ENCODE measurements around the gene LIFR. TPM values are rescaled to one million over a fixed set of nuclear protein-coding genes. Genes with fewer than 3 reads are reported as not detected.

The LIFR gene
- total RNA-seq, 1 experiment from 2014 or later = 7.8 TPM

- Histone ChIP-seq H4K91ac (ENCODE audit: insufficient read length, low read depth, low read length) (no peak overlapping the region), H2AK5ac (ENCODE audit: insufficient read length, low read length) (no peak overlapping the region), H4K8ac (replicated peaks; ENCODE audit: insufficient read length, low read depth, low read length) (no peak overlapping the region), H3K79me1 (ENCODE audit: insufficient read depth, low read depth, low read length, poor library complexity, severe bottlenecking) (no peaks in the 10 kb centered on the region), H3K9ac (ENCODE audit: extremely low read depth, insufficient read length, low read length) (no peak overlapping the region), H3K9me3 (ENCODE audit: control insufficient read depth, low read depth, low read length) (no peaks in the 10 kb centered on the region), H2AFZ (ENCODE audit: low read length) (no peak overlapping the region), H3K27me3 (ENCODE audit: insufficient read depth, low read length) (no peaks in the 10 kb centered on the region), H2BK5ac (ENCODE audit: insufficient read length, low read length) (no peak overlapping the region), H3T11ph (ENCODE audit: low read length) (no peak overlapping the region), H2BK20ac (ENCODE audit: low read depth, low read length, poor library complexity, severe bottlenecking) (no peak overlapping the region), H3K4me1 (ENCODE audit: insufficient read depth, low read length) (no peaks in the 10 kb centered on the region; the same call in 1 of the 2 replicates), H3K79me2 (ENCODE audit: insufficient read depth, low read length) (no peaks in the 10 kb centered on the region), H3K56ac (ENCODE audit: insufficient read length, low read depth, low read length) (no peak overlapping the region), H2BK12ac (ENCODE audit: insufficient read length, low read depth, low read length) (no peak overlapping the region), H3K4me2 (ENCODE audit: insufficient read depth, insufficient read length, low read length) (no peak overlapping the region), H3K14ac (ENCODE audit: insufficient read depth, low read length) (no peak overlapping the region), H3K27ac (ENCODE audit: insufficient read length, low read depth, low read length) (no peak overlapping the region), H3K4ac (ENCODE audit: low read depth, low read length) (no peak overlapping the region), H3K18ac (ENCODE audit: insufficient read length, low read depth, low read length) (no peak overlapping the region), H4K5ac (ENCODE audit: insufficient read length, low read depth, low read length) (no peak overlapping the region), H2BK15ac (ENCODE audit: low read depth, low read length) (no peak overlapping the region), H2BK120ac (ENCODE audit: low read depth, low read length, poor library complexity, severe bottlenecking) (no peak overlapping the region), H3K23ac (ENCODE audit: insufficient read length, low read depth, low read length) (no peak overlapping the region), H3K23me2 (ENCODE audit: insufficient read length, low read depth, low read length, poor library complexity, severe bottlenecking) (no peaks in the 10 kb centered on the region), H4K20me1 (ENCODE audit: control insufficient read depth, insufficient read depth, insufficient read length) (no peaks in the 10 kb centered on the region)
- no peak overlapping the region for H3K4me3 Mint-ChIP-seq
- peaks cover 11 to 18% of the 10 kb centered on the region in 2 experiments for H3K4me1 Mint-ChIP-seq
- WGBS (ENCODE audit: extremely low coverage, insufficient read length, low lambda C conversion rate) = no CpG with 5 or more reads among the region's 4 CpGs
- H3K27ac Mint-ChIP-seq = no peak overlapping the region; a peak in 1 of 7 replicates
- no peak for DNase-seq
- H3K27me3 Mint-ChIP-seq (ENCODE audit: low read depth) = no peaks in the 10 kb centered on the region
- TF ChIP-seq CTCF (conservative IDR thresholded peaks at IDR 0.05) = no peak
- no peaks in the 10 kb centered on the region; a peak in 1 of 7 replicates for H3K36me3 Mint-ChIP-seq (ENCODE audit: insufficient read depth in 1 of 3, low read depth in 3 of 3)
- H3K9me3 Mint-ChIP-seq = no peaks in the 10 kb centered on the region; a peak in 1 of 5 replicates
Observed at GRCh38 chr5:38601863-38602298, 45.4 kb upstream of the LIFR start.

Measured in H9 (cell line).